Left renal cortex interstitium (tissue), 4 donors: ENCODE data around the gene UTP15. TPM values are rescaled to one million over a fixed set of nuclear protein-coding genes. Genes with fewer than 3 reads are reported as not detected.
A peak's percentile ranks its signal among the peaks of the same experiment; 100 is the strongest.

Source experiments
- DNase-seq, 4 donors: peaks; one replicate each; pipeline ENCODE4 v3.0.0-alpha.2; 2013; ENCODE audit warnings: low read depth in 4 of 4, low spot score in 2 of 4, missing footprints in 1 of 4
- polyA plus RNA-seq, 4 donors: library from polyadenylated mRNA; unstranded; fragments of 120-200 nt; gene quantifications; one replicate each; pipeline ENCODE4 v1.2.1, GENCODE V29; 2013; ENCODE audit not compliant: insufficient read length in 4 of 4

UTP15 gene
- polyA plus RNA-seq = 10 to 100 TPM; 12.6 to 19.9 (median 17.3) TPM

GRCh38 chr5:73565139-73565968, at the start of gene UTP15, which contains the start of gene ANKRA2:
Gene UTP15 (plus strand): TSS chr5:73565743. CDS start chr5:73567345, 1,602 bp downstream.
Gene ANKRA2 (minus strand): TSS chr5:73565639. CDS start chr5:73562881, 2,758 bp downstream.
- DNase-seq = peak; percentile 97 to 99 (median 98)

- peak in 2 of 4 donors; percentile 55 to 77 for DNase-seq
Measured at GRCh38 chr5:73519531-73520283, 45.8 kb upstream of the UTP15 start.

GRCh38 chr5:73522989-73523388, 42.6 kb upstream of the UTP15 start:
- DNase-seq = no peak

- no peak for DNase-seq
Measured at GRCh38 chr5:73523861-73524260, 41.7 kb upstream of the UTP15 start.

GRCh38 chr5:73525606-73526203, 39.8 kb upstream of the UTP15 start:
- DNase-seq = no peak

- DNase-seq = no peak
Measured at GRCh38 chr5:73528248-73528647, 37.3 kb upstream of the UTP15 start.

GRCh38 chr5:73529081-73529480, 36.5 kb upstream of the UTP15 start:
- no peak for DNase-seq

- no peak for DNase-seq
Measured at GRCh38 chr5:73531356-73531755, 34.2 kb upstream of the UTP15 start.

GRCh38 chr5:73532195-73532594, 33.3 kb upstream of the UTP15 start:
- no peak for DNase-seq

GRCh38 chr5:73534011-73534644, 31.4 kb upstream of the UTP15 start:
- DNase-seq = no peak

- DNase-seq = no peak
Measured at GRCh38 chr5:73534971-73535370, 30.6 kb upstream of the UTP15 start.

- DNase-seq = no peak
Measured at GRCh38 chr5:73539730-73540129, 25.8 kb upstream of the UTP15 start.

- no peak for DNase-seq
Measured at GRCh38 chr5:73540192-73540591, 25.4 kb upstream of the UTP15 start.

GRCh38 chr5:73542020-73542419, 23.5 kb upstream of the UTP15 start:
- DNase-seq = no peak

GRCh38 chr5:73544429-73545402, 20.8 kb upstream of the UTP15 start:
- DNase-seq = no peak

GRCh38 chr5:73545403-73545779, 20.2 kb upstream of the UTP15 start:
- DNase-seq = no peak

- no peak for DNase-seq
Measured at GRCh38 chr5:73550016-73550415, 15.5 kb upstream of the UTP15 start.

GRCh38 chr5:73552642-73553041, 12.9 kb upstream of the UTP15 start:
- DNase-seq = no peak

GRCh38 chr5:73558950-73559349, 6.6 kb upstream of the UTP15 start:
- DNase-seq = no peak

- peak in 1 of 4 donors; percentile 0 for DNase-seq
Measured at GRCh38 chr5:73564018-73564417, 1.5 kb upstream of the UTP15 start.
